HEK293 (cell line): ENCODE data around the gene SYCP2.

Experiments
- CTCF ChIA-PET: fragments of 350-600 bp; formaldehyde crosslinking; extraction: SDS; loops from one replicate; lab custom pipeline; 2021; ENCODE audit warnings: antibody characterized with exemption; lab: Yijun Ruan, JAX
- POLR2A ChIA-PET: fragments of 300-600 bp; formaldehyde crosslinking; extraction: SDS; loops from one replicate; lab custom pipeline; 2020; ENCODE audit warnings: antibody characterized with exemption, inconsistent platforms; lab: Yijun Ruan, JAX
- H3K27ac ChIP-seq: fragments of 200-500 bp; sonication (Bioruptor generic); 2 replicates; pipeline ENCODE4 v1.5.1; 2014; ENCODE audit warnings: low read depth, low read length, control low read depth, inconsistent platforms; ENCODE audit errors: extremely low read depth
- H3K36me3 ChIP-seq, 2 experiments: fragments of 200-500 bp in 1 of 2; sonication (Bioruptor generic) in 1 of 2; 1 replicate in 1 of 2; 2 replicates in 1 of 2; pipeline ENCODE4 v1.5.1; 2014 to 2017; ENCODE audit warnings: inconsistent platforms in 2 of 2, low read length in 2 of 2; ENCODE audit not compliant: control insufficient read depth in 2 of 2, insufficient read depth in 1 of 2
- H3K4me1 ChIP-seq: fragments of 200-500 bp; sonication (Bioruptor generic); 2 replicates; pipeline ENCODE4 v1.5.1; 2014; ENCODE audit warnings: mild to moderate bottlenecking, low read length, inconsistent platforms; ENCODE audit not compliant: control insufficient read depth, insufficient read depth
- H3K4me3 ChIP-seq: 2 replicates; pipeline ENCODE4 v1.5.1; 2011; ENCODE audit warnings: low read depth, mild to moderate bottlenecking, control low read depth, low read length, moderate library complexity
- H3K9me3 ChIP-seq: fragments of 200-500 bp; sonication (Bioruptor generic); 2 replicates; pipeline ENCODE4 v1.5.1; 2014; ENCODE audit warnings: low read depth, low read length, inconsistent platforms; ENCODE audit not compliant: control insufficient read depth, insufficient read depth
- PRDM1 ChIP-seq: fragments of 450-650 bp; formaldehyde crosslinking; IDR thresholded peaks from 2 replicates; pipeline ENCODE4; 2016; ENCODE audit warnings: missing biosample characterization, missing genetic modification characterization
- REST ChIP-seq: fragments of 450-650 bp; formaldehyde crosslinking; IDR thresholded peaks from 2 replicates; pipeline ENCODE4 v1.5.1; 2016; ENCODE audit warnings: missing biosample characterization, missing genetic modification characterization
- ZNF114 ChIP-seq: fragments of 450-650 bp; formaldehyde crosslinking; IDR thresholded peaks from 2 replicates; pipeline ENCODE4 v1.5.0; 2017; ENCODE audit warnings: missing biosample characterization, missing genetic modification characterization
- ZNF148 ChIP-seq: fragments of 450-650 bp; formaldehyde crosslinking; IDR thresholded peaks from 2 replicates; pipeline ENCODE4 v1.5.0; 2017; ENCODE audit warnings: missing biosample characterization, missing genetic modification characterization, borderline replicate concordance
- ZNF2 ChIP-seq: fragments of 450-650 bp; formaldehyde crosslinking; IDR thresholded peaks from 2 replicates; pipeline ENCODE4 v1.5.1; 2016; ENCODE audit warnings: missing biosample characterization, missing genetic modification characterization
- ZNF266 ChIP-seq: fragments of 450-650 bp; formaldehyde crosslinking; IDR thresholded peaks from 2 replicates; pipeline ENCODE4 v1.5.1; 2016; ENCODE audit warnings: missing biosample characterization, missing genetic modification characterization, low read depth
- ZNF335 ChIP-seq: fragments of 450-650 bp; formaldehyde crosslinking; conservative IDR thresholded peaks from 2 replicates; pipeline ENCODE4 v1.5.1; 2016; ENCODE audit warnings: missing biosample characterization, missing genetic modification characterization
- ZNF426 ChIP-seq: fragments of 450-650 bp; formaldehyde crosslinking; IDR thresholded peaks from 2 replicates; pipeline ENCODE4 v1.5.1; 2017; ENCODE audit warnings: missing biosample characterization, missing genetic modification characterization, mild to moderate bottlenecking, inconsistent platforms, moderate library complexity
- ZNF549 ChIP-seq: fragments of 450-650 bp; IDR thresholded peaks from 2 replicates; pipeline ENCODE4 v1.5.1; 2018; ENCODE audit warnings: missing biosample characterization, missing genetic modification characterization, mild to moderate bottlenecking, inconsistent platforms, moderate library complexity
- ZNF555 ChIP-seq: fragments of 450-650 bp; formaldehyde crosslinking; conservative IDR thresholded peaks from 2 replicates; pipeline ENCODE4 v1.5.1; 2017; ENCODE audit warnings: missing biosample characterization, mild to moderate bottlenecking, missing genetic modification characterization, inconsistent platforms
- ZNF76 ChIP-seq: fragments of 450-650 bp; formaldehyde crosslinking; IDR thresholded peaks from 2 replicates; pipeline ENCODE4; 2016; ENCODE audit warnings: low read depth, missing biosample characterization, missing genetic modification characterization, borderline replicate concordance
- ZNF777 ChIP-seq: fragments of 450-650 bp; formaldehyde crosslinking; IDR thresholded peaks from 2 replicates; pipeline ENCODE4 v1.5.1; 2017; ENCODE audit warnings: missing biosample characterization, missing genetic modification characterization, borderline replicate concordance
- ZSCAN5A ChIP-seq: fragments of 450-650 bp; formaldehyde crosslinking; IDR thresholded peaks from 2 replicates; pipeline ENCODE4 v1.5.1; 2016; ENCODE audit warnings: missing biosample characterization, missing genetic modification characterization
- TF ChIP-seq, protein P1 (sequence below): fragments of 450-650 bp; formaldehyde crosslinking; IDR thresholded peaks from 2 replicates; pipeline ENCODE4 v1.5.1; 2016; ENCODE audit warnings: missing biosample characterization, missing genetic modification characterization
- TF ChIP-seq, protein P2 (sequence below): fragments of 450-650 bp; formaldehyde crosslinking; IDR thresholded peaks from 2 replicates; pipeline ENCODE4 v1.5.1; 2016; ENCODE audit warnings: missing biosample characterization, missing genetic modification characterization
- TF ChIP-seq, protein P3 (sequence below): fragments of 450-650 bp; formaldehyde crosslinking; IDR thresholded peaks from 2 replicates; pipeline ENCODE4 v1.5.1; 2016; ENCODE audit warnings: missing biosample characterization, missing genetic modification characterization
- TF ChIP-seq, protein P4 (sequence below): fragments of 450-650 bp; formaldehyde crosslinking; IDR thresholded peaks from 2 replicates; pipeline ENCODE4 v1.5.1; 2017; ENCODE audit warnings: missing biosample characterization, missing genetic modification characterization

The SYCP2 gene

GRCh38 chr20:59880198-59880597 lies 53.2 kb downstream of the SYCP2 start:
- ChIA-PET POLR2A (interaction anchor here (0.6 to 1.0 kb wide), 2 partner anchors 56 to 1335 kb away, joined by 3 to 4 read pairs; no protein-coding TSS in a partner anchor), CTCF (interaction anchor here (0.6 to 1.4 kb wide), 2 partner anchors 54 to 259 kb away, joined by 3 read pairs; no protein-coding TSS in a partner anchor)
- Histone ChIP-seq H3K4me3 (no peak overlapping the region), H3K27ac (no peak overlapping the region), H3K36me3 (no peaks in the 10 kb centered on the region), H3K9me3 (no peaks in the 10 kb centered on the region), H3K4me1 (no peaks in the 10 kb centered on the region)
- TF ChIP-seq PRDM1 (tag by site-specific recombination), result no peak
- TF ChIP-seq ZNF114 (tag by site-specific recombination), result no peak
- TF ChIP-seq, protein P1, sequence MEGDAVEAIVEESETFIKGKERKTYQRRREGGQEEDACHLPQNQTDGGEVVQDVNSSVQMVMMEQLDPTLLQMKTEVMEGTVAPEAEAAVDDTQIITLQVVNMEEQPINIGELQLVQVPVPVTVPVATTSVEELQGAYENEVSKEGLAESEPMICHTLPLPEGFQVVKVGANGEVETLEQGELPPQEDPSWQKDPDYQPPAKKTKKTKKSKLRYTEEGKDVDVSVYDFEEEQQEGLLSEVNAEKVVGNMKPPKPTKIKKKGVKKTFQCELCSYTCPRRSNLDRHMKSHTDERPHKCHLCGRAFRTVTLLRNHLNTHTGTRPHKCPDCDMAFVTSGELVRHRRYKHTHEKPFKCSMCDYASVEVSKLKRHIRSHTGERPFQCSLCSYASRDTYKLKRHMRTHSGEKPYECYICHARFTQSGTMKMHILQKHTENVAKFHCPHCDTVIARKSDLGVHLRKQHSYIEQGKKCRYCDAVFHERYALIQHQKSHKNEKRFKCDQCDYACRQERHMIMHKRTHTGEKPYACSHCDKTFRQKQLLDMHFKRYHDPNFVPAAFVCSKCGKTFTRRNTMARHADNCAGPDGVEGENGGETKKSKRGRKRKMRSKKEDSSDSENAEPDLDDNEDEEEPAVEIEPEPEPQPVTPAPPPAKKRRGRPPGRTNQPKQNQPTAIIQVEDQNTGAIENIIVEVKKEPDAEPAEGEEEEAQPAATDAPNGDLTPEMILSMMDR (tag by site-specific recombination), result no peak
- no peak for TF ChIP-seq ZNF426 (tag by site-specific recombination)
- no peak for TF ChIP-seq ZSCAN5A (tag by site-specific recombination)
- TF ChIP-seq ZNF148 (tag by site-specific recombination), result no peak
- TF ChIP-seq ZNF549, result no peak
- TF ChIP-seq, protein P2, sequence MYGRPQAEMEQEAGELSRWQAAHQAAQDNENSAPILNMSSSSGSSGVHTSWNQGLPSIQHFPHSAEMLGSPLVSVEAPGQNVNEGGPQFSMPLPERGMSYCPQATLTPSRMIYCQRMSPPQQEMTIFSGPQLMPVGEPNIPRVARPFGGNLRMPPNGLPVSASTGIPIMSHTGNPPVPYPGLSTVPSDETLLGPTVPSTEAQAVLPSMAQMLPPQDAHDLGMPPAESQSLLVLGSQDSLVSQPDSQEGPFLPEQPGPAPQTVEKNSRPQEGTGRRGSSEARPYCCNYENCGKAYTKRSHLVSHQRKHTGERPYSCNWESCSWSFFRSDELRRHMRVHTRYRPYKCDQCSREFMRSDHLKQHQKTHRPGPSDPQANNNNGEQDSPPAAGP (tag by site-specific recombination), result no peak
- TF ChIP-seq ZNF335 (tag by site-specific recombination), result no peak
- no peak for TF ChIP-seq ZNF2
- TF ChIP-seq REST (tag by site-specific recombination), result no peak
- no peak for TF ChIP-seq ZNF777 (tag by site-specific recombination)
- TF ChIP-seq, protein P3, sequence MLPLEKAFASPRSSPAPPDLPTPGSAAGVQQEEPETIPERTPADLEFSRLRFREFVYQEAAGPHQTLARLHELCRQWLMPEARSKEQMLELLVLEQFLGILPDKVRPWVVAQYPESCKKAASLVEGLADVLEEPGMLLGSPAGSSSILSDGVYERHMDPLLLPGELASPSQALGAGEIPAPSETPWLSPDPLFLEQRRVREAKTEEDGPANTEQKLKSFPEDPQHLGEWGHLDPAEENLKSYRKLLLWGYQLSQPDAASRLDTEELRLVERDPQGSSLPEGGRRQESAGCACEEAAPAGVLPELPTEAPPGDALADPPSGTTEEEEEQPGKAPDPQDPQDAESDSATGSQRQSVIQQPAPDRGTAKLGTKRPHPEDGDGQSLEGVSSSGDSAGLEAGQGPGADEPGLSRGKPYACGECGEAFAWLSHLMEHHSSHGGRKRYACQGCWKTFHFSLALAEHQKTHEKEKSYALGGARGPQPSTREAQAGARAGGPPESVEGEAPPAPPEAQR, result no peak
- no peak for TF ChIP-seq ZNF555
- TF ChIP-seq, protein P4, sequence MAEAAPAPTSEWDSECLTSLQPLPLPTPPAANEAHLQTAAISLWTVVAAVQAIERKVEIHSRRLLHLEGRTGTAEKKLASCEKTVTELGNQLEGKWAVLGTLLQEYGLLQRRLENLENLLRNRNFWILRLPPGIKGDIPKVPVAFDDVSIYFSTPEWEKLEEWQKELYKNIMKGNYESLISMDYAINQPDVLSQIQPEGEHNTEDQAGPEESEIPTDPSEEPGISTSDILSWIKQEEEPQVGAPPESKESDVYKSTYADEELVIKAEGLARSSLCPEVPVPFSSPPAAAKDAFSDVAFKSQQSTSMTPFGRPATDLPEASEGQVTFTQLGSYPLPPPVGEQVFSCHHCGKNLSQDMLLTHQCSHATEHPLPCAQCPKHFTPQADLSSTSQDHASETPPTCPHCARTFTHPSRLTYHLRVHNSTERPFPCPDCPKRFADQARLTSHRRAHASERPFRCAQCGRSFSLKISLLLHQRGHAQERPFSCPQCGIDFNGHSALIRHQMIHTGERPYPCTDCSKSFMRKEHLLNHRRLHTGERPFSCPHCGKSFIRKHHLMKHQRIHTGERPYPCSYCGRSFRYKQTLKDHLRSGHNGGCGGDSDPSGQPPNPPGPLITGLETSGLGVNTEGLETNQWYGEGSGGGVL, result no peak
- no peak for TF ChIP-seq ZNF266 (tag by site-specific recombination)
- TF ChIP-seq ZNF76 (tag by site-specific recombination), result no peak
